GM23338 (cell line): Measurements from ENCODE around the gene PTPN6. TPM values are rescaled to one million over a fixed set of nuclear protein-coding genes. Genes with fewer than 3 reads are reported as not detected.
"Not testable (repeated sequence)": the region's sequence is repeated elsewhere in the genome, so short reads cannot be mapped to it uniquely, and the experiment has no call there.

Experiments
- ATAC-seq: fragments of 200-7000 bp; cut with Tn5 transposase; 3 replicates; pipeline ENCODE4 v1.9.1; 2020
- DNase-seq: peaks from one replicate; pipeline ENCODE4 v3.0.0-alpha.2; 2015; ENCODE audit warnings: low spot score
- H2AFZ ChIP-seq: fragments of 200-600 bp; sonication (generic); 2 replicates; pipeline ENCODE4 v1.8.0; 2016; ENCODE audit warnings: antibody characterized with exemption, mild to moderate bottlenecking, moderate library complexity
- H3F3A ChIP-seq: fragments of 200-600 bp; sonication (generic); replicated peaks from 2 replicates; pipeline ENCODE4 v1.8.0; 2017; ENCODE audit warnings: antibody characterized with exemption, mixed run types, low read depth
- H3K27ac ChIP-seq: fragments of 200-600 bp; sonication (generic); 2 replicates; pipeline ENCODE4 v1.6.1; 2016; ENCODE audit warnings: low read depth
- H3K27me3 ChIP-seq: fragments of 200-600 bp; sonication (generic); 2 replicates; pipeline ENCODE4 v1.8.0; 2016; ENCODE audit warnings: mild to moderate bottlenecking, mixed run types, moderate library complexity; ENCODE audit not compliant: insufficient read depth
- H3K36me3 ChIP-seq: fragments of 200-600 bp; sonication (generic); 2 replicates; pipeline ENCODE4 v1.8.0; 2016; ENCODE audit warnings: mild to moderate bottlenecking; ENCODE audit not compliant: insufficient read depth
- H3K4me1 ChIP-seq: fragments of 200-600 bp; sonication (generic); 2 replicates; pipeline ENCODE4 v1.8.0; 2016; ENCODE audit warnings: mild to moderate bottlenecking, moderate library complexity; ENCODE audit not compliant: insufficient read depth
- H3K4me2 ChIP-seq: fragments of 200-600 bp; sonication (generic); 2 replicates; pipeline ENCODE4 v1.7.1; 2017; ENCODE audit warnings: mixed run types
- H3K4me3 ChIP-seq: fragments of 200-600 bp; sonication (generic); 2 replicates; pipeline ENCODE4 v1.6.1; 2016; ENCODE audit warnings: mixed run types
- H3K79me2 ChIP-seq: fragments of 200-600 bp; sonication (generic); replicated peaks from 2 replicates; pipeline ENCODE4 v1.8.0; 2017; ENCODE audit warnings: mild to moderate bottlenecking; ENCODE audit not compliant: insufficient read depth
- H3K9me2 ChIP-seq: fragments of 200-600 bp; sonication (generic); 2 replicates; pipeline ENCODE4 v1.8.0; 2017; ENCODE audit not compliant: insufficient read depth
- H4K20me1 ChIP-seq: fragments of 200-600 bp; sonication (generic); replicated peaks from 2 replicates; pipeline ENCODE4 v1.8.0; 2017; ENCODE audit warnings: mild to moderate bottlenecking; ENCODE audit not compliant: insufficient read depth
- H3K27ac Mint-ChIP-seq: 2 replicates; pipeline ENCODE4 v1.8.0; 2020; ENCODE audit warnings: inconsistent platforms, mild to moderate bottlenecking, moderate library complexity, mixed read lengths
- H3K27me3 Mint-ChIP-seq: 3 replicates; pipeline ENCODE4 v1.8.0; 2022; ENCODE audit warnings: low read depth, mild to moderate bottlenecking, moderate library complexity, mixed read lengths, inconsistent platforms; ENCODE audit not compliant: insufficient read depth, poor library complexity
- H3K36me3 Mint-ChIP-seq: 3 replicates; pipeline ENCODE4 v1.8.0; 2021; ENCODE audit warnings: low read depth, mild to moderate bottlenecking, inconsistent platforms, moderate library complexity, mixed read lengths
- H3K4me1 Mint-ChIP-seq: 3 replicates; pipeline ENCODE4 v1.8.0; 2020; ENCODE audit warnings: mild to moderate bottlenecking, inconsistent platforms, mixed read lengths
- H3K4me3 Mint-ChIP-seq: 3 replicates; pipeline ENCODE4 v1.8.0; 2021; ENCODE audit warnings: moderate library complexity, mild to moderate bottlenecking, inconsistent platforms, mixed read lengths
- H3K9me3 Mint-ChIP-seq: 3 replicates; pipeline ENCODE4 v1.8.0; 2020; ENCODE audit warnings: moderate library complexity, mild to moderate bottlenecking, inconsistent platforms, mixed read lengths
- JUNB ChIP-seq: IDR thresholded peaks from one replicate; pipeline ENCODE4 v1.6.1; 2016; ENCODE audit warnings: antibody characterized with exemption; ENCODE audit not compliant: unreplicated experiment
- ZNF114 ChIP-seq: fragments of 250-450 bp; sonication (Bioruptor Pico); IDR thresholded peaks from 2 replicates; pipeline ENCODE4 v1.5.0; 2020; ENCODE audit warnings: mild to moderate bottlenecking, moderate library complexity
- polyA plus RNA-seq: library from polyadenylated mRNA; unstranded; fragments of >200 nt; fragmentation: Nextera tagmentation; extraction: Ambion mirVana; gene quantifications from 2 replicates; pipeline ENCODE4 v1.2.1, GENCODE V29; 2016
- total RNA-seq: library from RNA; depleted of rRNA; stranded (reverse); fragments of >200 nt; shearing (Covaris generic); gene quantifications from 2 replicates; pipeline ENCODE4 v1.2.3, GENCODE V29; 2014
- TF ChIP-seq, protein P1 (sequence below): IDR thresholded peaks from one replicate; pipeline ENCODE4 v1.6.1; 2018; ENCODE audit warnings: antibody characterized with exemption; ENCODE audit not compliant: unreplicated experiment
- TF ChIP-seq, protein P2 (sequence below): fragments of 250-450 bp; sonication (Bioruptor Pico); IDR thresholded peaks from 2 replicates; pipeline ENCODE4 v1.5.0; 2020; ENCODE audit warnings: mild to moderate bottlenecking, moderate library complexity

Gene PTPN6
- total and polyA plus RNA-seq, 2 experiments from 2014 or later, result 25.3 to 35.4 TPM

DNA sequence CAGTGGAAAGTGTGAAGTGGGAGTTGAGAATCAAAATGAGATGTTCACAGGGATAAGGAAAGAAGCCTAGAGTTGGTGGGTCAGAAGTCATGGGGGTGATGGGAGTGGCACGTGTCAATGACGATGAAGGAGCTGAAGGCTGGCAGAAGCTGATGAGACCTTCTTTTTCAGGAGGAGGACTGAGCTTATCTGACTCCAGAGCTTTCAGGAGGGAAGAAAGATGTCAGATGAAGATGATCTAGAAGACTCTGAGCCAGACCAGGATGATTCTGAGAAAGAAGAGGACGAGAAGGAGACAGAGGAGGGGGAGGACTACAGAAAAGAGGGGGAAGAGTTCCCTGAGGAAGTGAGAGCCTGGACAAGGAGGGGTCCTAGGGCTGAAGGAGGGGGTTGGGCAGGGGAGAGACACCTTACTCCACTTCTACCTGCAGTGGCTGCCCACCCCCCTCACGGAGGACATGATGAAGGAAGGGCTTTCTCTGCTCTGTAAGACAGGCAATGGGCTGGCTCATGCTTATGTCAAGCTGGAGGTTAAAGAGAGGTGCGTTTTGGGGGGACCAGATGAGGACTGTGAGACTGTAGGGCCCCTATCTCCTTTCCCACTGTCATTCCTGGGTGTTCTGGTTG, 45.6 kb upstream of the PTPN6 start (continued):
- TF ChIP-seq, protein P1, sequence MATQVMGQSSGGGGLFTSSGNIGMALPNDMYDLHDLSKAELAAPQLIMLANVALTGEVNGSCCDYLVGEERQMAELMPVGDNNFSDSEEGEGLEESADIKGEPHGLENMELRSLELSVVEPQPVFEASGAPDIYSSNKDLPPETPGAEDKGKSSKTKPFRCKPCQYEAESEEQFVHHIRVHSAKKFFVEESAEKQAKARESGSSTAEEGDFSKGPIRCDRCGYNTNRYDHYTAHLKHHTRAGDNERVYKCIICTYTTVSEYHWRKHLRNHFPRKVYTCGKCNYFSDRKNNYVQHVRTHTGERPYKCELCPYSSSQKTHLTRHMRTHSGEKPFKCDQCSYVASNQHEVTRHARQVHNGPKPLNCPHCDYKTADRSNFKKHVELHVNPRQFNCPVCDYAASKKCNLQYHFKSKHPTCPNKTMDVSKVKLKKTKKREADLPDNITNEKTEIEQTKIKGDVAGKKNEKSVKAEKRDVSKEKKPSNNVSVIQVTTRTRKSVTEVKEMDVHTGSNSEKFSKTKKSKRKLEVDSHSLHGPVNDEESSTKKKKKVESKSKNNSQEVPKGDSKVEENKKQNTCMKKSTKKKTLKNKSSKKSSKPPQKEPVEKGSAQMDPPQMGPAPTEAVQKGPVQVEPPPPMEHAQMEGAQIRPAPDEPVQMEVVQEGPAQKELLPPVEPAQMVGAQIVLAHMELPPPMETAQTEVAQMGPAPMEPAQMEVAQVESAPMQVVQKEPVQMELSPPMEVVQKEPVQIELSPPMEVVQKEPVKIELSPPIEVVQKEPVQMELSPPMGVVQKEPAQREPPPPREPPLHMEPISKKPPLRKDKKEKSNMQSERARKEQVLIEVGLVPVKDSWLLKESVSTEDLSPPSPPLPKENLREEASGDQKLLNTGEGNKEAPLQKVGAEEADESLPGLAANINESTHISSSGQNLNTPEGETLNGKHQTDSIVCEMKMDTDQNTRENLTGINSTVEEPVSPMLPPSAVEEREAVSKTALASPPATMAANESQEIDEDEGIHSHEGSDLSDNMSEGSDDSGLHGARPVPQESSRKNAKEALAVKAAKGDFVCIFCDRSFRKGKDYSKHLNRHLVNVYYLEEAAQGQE, result no peak
- TF ChIP-seq ZNF114 (CRISPR knock-in tag) (no peak), JUNB (no peak)
- TF ChIP-seq, protein P2, sequence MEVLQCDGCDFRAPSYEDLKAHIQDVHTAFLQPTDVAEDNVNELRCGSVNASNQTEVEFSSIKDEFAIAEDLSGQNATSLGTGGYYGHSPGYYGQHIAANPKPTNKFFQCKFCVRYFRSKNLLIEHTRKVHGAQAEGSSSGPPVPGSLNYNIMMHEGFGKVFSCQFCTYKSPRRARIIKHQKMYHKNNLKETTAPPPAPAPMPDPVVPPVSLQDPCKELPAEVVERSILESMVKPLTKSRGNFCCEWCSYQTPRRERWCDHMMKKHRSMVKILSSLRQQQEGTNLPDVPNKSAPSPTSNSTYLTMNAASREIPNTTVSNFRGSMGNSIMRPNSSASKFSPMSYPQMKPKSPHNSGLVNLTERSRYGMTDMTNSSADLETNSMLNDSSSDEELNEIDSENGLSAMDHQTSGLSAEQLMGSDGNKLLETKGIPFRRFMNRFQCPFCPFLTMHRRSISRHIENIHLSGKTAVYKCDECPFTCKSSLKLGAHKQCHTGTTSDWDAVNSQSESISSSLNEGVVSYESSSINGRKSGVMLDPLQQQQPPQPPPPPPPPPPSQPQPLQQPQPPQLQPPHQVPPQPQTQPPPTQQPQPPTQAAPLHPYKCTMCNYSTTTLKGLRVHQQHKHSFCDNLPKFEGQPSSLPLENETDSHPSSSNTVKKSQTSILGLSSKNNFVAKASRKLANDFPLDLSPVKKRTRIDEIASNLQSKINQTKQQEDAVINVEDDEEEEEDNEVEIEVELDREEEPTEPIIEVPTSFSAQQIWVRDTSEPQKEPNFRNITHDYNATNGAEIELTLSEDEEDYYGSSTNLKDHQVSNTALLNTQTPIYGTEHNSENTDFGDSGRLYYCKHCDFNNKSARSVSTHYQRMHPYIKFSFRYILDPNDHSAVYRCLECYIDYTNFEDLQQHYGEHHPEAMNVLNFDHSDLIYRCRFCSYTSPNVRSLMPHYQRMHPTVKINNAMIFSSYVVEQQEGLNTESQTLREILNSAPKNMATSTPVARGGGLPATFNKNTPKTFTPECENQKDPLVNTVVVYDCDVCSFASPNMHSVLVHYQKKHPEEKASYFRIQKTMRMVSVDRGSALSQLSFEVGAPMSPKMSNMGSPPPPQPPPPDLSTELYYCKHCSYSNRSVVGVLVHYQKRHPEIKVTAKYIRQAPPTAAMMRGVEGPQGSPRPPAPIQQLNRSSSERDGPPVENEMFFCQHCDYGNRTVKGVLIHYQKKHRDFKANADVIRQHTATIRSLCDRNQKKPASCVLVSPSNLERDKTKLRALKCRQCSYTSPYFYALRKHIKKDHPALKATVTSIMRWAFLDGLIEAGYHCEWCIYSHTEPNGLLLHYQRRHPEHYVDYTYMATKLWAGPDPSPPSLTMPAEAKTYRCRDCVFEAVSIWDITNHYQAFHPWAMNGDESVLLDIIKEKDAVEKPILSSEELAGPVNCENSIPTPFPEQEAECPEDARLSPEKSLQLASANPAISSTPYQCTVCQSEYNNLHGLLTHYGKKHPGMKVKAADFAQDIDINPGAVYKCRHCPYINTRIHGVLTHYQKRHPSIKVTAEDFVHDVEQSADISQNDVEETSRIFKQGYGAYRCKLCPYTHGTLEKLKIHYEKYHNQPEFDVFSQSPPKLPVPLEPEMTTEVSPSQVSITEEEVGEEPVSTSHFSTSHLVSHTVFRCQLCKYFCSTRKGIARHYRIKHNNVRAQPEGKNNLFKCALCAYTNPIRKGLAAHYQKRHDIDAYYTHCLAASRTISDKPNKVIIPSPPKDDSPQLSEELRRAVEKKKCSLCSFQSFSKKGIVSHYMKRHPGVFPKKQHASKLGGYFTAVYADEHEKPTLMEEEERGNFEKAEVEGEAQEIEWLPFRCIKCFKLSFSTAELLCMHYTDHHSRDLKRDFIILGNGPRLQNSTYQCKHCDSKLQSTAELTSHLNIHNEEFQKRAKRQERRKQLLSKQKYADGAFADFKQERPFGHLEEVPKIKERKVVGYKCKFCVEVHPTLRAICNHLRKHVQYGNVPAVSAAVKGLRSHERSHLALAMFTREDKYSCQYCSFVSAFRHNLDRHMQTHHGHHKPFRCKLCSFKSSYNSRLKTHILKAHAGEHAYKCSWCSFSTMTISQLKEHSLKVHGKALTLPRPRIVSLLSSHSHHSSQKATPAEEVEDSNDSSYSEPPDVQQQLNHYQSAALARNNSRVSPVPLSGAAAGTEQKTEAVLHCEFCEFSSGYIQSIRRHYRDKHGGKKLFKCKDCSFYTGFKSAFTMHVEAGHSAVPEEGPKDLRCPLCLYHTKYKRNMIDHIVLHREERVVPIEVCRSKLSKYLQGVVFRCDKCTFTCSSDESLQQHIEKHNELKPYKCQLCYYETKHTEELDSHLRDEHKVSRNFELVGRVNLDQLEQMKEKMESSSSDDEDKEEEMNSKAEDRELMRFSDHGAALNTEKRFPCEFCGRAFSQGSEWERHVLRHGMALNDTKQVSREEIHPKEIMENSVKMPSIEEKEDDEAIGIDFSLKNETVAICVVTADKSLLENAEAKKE (CRISPR knock-in tag), result no peak

DNA sequence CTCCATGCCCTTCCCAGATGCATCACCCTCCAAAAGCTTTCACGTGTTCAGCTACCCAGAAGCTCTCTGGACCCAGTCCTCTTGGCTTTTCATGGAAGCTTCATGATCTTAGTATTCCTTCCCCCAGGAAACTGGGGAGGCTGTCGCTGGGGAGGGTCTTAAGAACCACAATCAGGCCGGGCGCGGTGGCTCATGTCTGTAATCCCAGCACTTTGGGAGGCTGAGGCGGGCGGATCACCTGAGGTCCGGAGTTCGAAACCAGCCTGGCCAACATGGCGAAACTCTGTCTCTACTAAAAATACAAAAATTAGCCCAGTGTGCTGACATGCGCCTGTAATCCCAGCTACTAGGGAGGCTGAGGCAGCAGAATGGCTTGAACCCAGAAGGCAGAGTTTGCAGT, 43.0 kb upstream of the PTPN6 start:
- H3K36me3 Mint-ChIP-seq, H3K27ac Mint-ChIP-seq, H3K27ac ChIP-seq, H3K27me3 ChIP-seq, ATAC-seq, H3K9me2 ChIP-seq, H3K9me3 Mint-ChIP-seq, H3K4me2 ChIP-seq, H3K79me2 ChIP-seq, H2AFZ ChIP-seq, H3K27me3 Mint-ChIP-seq, H3F3A ChIP-seq, H4K20me1 ChIP-seq, H3K4me1 Mint-ChIP-seq, DNase-seq, H3K36me3 ChIP-seq, H3K4me3 Mint-ChIP-seq, H3K4me3 ChIP-seq: not testable (repeated sequence)
- H3K4me1 ChIP-seq, result peaks cover 22% of the 10 kb centered on the region
